ENCODE data around the gene TSPO.

GRCh38 chr22:43186272-43187170 is 35.2 kb downstream of the TSPO start, which contains the start of gene TTLL12:
- TF ChIP-seq, protein P1, sequence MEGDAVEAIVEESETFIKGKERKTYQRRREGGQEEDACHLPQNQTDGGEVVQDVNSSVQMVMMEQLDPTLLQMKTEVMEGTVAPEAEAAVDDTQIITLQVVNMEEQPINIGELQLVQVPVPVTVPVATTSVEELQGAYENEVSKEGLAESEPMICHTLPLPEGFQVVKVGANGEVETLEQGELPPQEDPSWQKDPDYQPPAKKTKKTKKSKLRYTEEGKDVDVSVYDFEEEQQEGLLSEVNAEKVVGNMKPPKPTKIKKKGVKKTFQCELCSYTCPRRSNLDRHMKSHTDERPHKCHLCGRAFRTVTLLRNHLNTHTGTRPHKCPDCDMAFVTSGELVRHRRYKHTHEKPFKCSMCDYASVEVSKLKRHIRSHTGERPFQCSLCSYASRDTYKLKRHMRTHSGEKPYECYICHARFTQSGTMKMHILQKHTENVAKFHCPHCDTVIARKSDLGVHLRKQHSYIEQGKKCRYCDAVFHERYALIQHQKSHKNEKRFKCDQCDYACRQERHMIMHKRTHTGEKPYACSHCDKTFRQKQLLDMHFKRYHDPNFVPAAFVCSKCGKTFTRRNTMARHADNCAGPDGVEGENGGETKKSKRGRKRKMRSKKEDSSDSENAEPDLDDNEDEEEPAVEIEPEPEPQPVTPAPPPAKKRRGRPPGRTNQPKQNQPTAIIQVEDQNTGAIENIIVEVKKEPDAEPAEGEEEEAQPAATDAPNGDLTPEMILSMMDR (IDR thresholded peaks at IDR 0.05): no peak
- TF ChIP-seq EP300 (IDR thresholded peaks at IDR 0.05) (no peak), POLR2A (IDR thresholded peaks at IDR 0.05) (no peak)
